ENCODE data around the gene TNIP3.
"Not testable (repeated sequence)": the region's sequence is repeated elsewhere in the genome, so short reads cannot be mapped to it uniquely, and the experiment has no call there.

The TNIP3 gene, protein sequence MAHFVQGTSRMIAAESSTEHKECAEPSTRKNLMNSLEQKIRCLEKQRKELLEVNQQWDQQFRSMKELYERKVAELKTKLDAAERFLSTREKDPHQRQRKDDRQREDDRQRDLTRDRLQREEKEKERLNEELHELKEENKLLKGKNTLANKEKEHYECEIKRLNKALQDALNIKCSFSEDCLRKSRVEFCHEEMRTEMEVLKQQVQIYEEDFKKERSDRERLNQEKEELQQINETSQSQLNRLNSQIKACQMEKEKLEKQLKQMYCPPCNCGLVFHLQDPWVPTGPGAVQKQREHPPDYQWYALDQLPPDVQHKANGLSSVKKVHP

GRCh38 chr4:121164291-121164690 is at the start of gene TNIP3:
TSS of gene TNIP3 (minus strand) at chr4:121164321. CDS start at chr4:121164125, 196 bp downstream.
- Mint-ChIP-seq H3K9me3 (no peaks in the 10 kb centered on the region), H3K4me1 (peaks cover 38% of the 10 kb centered on the region), H3K27me3 (no peaks in the 10 kb centered on the region), H3K27ac (no peak within 1 kb of the TSS), H3K4me3 (no peak within 1 kb of the TSS), H3K36me3 (ENCODE audit: low read depth) (no peaks in the 10 kb centered on the region)
- ATAC-seq, result no peak
- DNase-seq, result no peak

GRCh38 chr4:121212806-121213205 is 48.7 kb upstream of the TNIP3 start:
- DNase-seq, result no peak
- H3K27ac Mint-ChIP-seq, result no peak overlapping the region
- no peak for ATAC-seq
- peaks cover 6% of the 10 kb centered on the region for H3K4me1 Mint-ChIP-seq
- H3K36me3 Mint-ChIP-seq (ENCODE audit: low read depth), result no peaks in the 10 kb centered on the region
- no peaks in the 10 kb centered on the region for H3K9me3 Mint-ChIP-seq
- no peaks in the 10 kb centered on the region for H3K27me3 Mint-ChIP-seq
- no peak overlapping the region for H3K4me3 Mint-ChIP-seq

- H3K27me3 Mint-ChIP-seq, result no peaks in the 10 kb centered on the region
- peaks cover 7% of the 10 kb centered on the region for H3K9me3 Mint-ChIP-seq
- no peak overlapping the region for H3K27ac Mint-ChIP-seq
- H3K4me3 Mint-ChIP-seq, result no peak overlapping the region
- ATAC-seq (no peak), DNase-seq (no peak)
- peaks cover 5% of the 10 kb centered on the region for H3K4me1 Mint-ChIP-seq
- no peaks in the 10 kb centered on the region for H3K36me3 Mint-ChIP-seq (ENCODE audit: low read depth)
Measured at GRCh38 chr4:121209171-121209570, 45.0 kb upstream of the TNIP3 start.

DNA sequence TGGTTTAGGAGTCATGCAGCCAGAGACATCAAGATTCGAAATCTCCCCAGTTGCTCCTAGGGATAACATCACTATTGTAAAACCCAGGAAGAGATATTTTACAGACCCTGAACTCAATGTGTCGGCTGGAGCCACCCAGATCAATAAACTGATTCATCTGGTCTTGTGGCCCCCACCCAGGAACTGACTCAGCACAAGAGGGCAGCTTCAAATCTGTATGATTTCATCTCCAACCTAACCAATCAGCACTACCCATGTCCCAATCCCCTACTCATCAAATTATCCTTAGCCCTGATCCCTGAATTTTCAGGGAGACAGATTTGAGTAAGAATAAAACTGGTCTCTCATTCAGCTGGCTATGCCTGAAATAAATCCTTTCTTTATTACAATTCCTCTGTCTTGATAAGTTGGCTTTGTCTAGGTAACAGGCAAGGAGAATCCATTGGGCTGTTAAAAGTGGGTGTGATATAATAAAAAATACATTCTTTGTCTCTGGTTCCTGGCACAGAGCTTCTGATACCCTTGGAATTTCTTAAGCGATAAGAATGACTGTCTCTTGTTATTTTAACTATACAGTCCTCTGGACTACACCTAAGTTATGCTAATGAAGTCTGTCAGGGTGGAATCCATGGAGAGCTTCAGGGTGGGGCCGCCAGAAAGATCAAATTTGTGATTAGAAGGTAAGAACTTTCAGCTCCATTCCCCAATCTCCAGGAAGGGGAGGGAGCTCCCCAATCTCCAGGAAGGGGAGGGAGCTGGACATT is 44.3 kb upstream of the TNIP3 start:
- no peaks in the 10 kb centered on the region for H3K36me3 Mint-ChIP-seq (ENCODE audit: low read depth)
- H3K27ac Mint-ChIP-seq, result no peak overlapping the region
- H3K4me3 Mint-ChIP-seq, result no peak overlapping the region
- ATAC-seq (no peak), DNase-seq (no peak)
- peaks cover 7% of the 10 kb centered on the region for H3K9me3 Mint-ChIP-seq
- H3K4me1 Mint-ChIP-seq, result peaks cover 2% of the 10 kb centered on the region
- no peaks in the 10 kb centered on the region for H3K27me3 Mint-ChIP-seq

DNA sequence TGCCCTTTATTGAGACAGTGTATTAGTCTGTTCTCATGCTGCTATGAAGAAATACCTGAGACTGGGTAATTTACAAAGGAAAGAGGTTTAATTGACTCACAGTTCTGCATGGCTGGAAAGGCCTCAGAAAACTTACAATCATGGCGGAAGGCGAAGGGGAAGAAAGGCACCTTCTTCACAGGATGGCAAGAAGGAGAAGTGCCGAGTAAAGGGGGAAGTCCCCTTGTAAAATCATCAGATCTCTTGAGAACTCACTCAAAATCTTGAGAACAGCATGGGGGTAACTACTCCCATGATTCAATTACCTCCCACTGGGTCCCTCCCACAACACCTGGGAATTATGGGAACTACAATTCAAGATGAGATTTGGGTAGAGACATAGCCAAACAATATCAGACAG is 41.7 kb upstream of the TNIP3 start:
- not testable (repeated sequence) for ATAC-seq; DNase-seq; H3K27ac Mint-ChIP-seq; H3K4me1 Mint-ChIP-seq; H3K27me3 Mint-ChIP-seq; H3K9me3 Mint-ChIP-seq; H3K36me3 Mint-ChIP-seq (ENCODE audit: low read depth); H3K4me3 Mint-ChIP-seq

DNA sequence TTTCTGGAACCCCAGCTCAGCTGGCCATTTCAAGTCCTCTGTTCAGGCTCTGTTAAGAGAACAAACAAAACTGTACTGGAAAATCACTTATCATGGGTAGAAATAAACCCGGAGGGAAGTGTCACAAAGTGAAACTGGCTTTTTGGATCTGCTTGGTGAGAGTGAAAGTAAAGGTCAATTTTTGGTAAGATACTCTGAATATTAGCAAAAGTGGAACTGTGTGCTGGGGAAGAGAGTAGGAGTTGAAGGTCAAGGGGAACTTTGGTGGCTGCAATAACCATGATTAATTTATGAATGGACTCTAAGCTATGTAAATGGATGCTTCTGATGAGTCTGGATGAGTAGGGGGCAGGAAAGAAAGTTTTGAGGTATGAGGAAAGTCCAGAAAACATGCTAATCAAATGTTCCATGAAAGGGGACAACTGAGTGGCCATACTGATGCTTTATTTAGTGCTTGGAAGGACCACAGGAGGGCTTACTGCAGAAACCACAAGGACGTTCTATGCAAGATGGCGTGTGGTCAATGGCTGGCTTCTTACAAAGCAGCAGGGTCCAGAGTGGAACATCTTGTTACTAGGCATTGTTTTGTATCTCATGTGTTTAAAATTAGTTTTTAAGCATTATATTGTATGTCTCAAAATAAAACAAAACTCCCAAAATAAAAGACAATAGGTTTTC is 36.8 kb upstream of the TNIP3 start:
- DNase-seq (no peak), ATAC-seq (peak; percentile 42)
- Mint-ChIP-seq H3K27ac (peak overlapping the region; percentile 40), H3K36me3 (ENCODE audit: low read depth) (no peaks in the 10 kb centered on the region), H3K4me1 (peaks cover 27% of the 10 kb centered on the region), H3K9me3 (peaks cover 6% of the 10 kb centered on the region), H3K4me3 (peak overlapping the region; percentile 32), H3K27me3 (no peaks in the 10 kb centered on the region)

GRCh38 chr4:121199742-121200561 is 35.8 kb upstream of the TNIP3 start:
- H3K9me3 Mint-ChIP-seq, result no peaks in the 10 kb centered on the region

DNA sequence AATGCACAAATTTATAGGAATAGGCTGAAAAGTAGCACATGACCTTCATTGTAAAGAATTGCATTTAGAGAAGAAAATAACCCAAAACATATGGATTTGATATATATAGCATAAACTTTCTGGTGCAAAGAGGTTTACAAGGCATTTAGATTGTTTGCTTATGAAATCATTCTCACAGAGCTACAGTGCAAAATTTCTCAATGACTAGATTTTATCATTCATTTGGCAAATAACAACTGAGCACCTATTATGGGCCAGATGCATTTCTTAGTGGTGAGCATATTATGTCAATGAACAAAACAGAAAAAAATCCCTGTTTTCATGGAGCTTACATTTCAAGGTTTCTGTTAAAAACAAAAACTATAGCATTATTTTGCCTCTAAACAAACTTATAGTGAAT is 34.1 kb upstream of the TNIP3 start:
- no peak overlapping the region for H3K27ac Mint-ChIP-seq
- no peaks in the 10 kb centered on the region for H3K9me3 Mint-ChIP-seq
- peaks cover 25% of the 10 kb centered on the region for H3K4me1 Mint-ChIP-seq
- ATAC-seq, result no peak
- no peak for DNase-seq
- H3K36me3 Mint-ChIP-seq (ENCODE audit: low read depth), result no peaks in the 10 kb centered on the region
- no peak overlapping the region for H3K4me3 Mint-ChIP-seq
- no peaks in the 10 kb centered on the region for H3K27me3 Mint-ChIP-seq

More at GRCh38 chr4:121199742-121200561, 35.8 kb upstream of the TNIP3 start:
- peak; percentile 85 for ATAC-seq
- H3K36me3 Mint-ChIP-seq (ENCODE audit: low read depth), result no peaks in the 10 kb centered on the region
- peak overlapping the region; percentile 40 for H3K27ac Mint-ChIP-seq
- DNase-seq, result no peak
- H3K4me3 Mint-ChIP-seq, result peak overlapping the region; percentile 7
- peaks cover 25% of the 10 kb centered on the region for H3K4me1 Mint-ChIP-seq
- H3K27me3 Mint-ChIP-seq, result no peaks in the 10 kb centered on the region

- ATAC-seq, result no peak
- Mint-ChIP-seq H3K27me3 (no peaks in the 10 kb centered on the region), H3K36me3 (ENCODE audit: low read depth) (no peaks in the 10 kb centered on the region), H3K9me3 (no peaks in the 10 kb centered on the region), H3K27ac (no peak overlapping the region), H3K4me3 (no peak overlapping the region), H3K4me1 (peaks cover 38% of the 10 kb centered on the region)
- DNase-seq, result no peak
Measured at GRCh38 chr4:121195649-121196048, 31.5 kb upstream of the TNIP3 start.

DNA sequence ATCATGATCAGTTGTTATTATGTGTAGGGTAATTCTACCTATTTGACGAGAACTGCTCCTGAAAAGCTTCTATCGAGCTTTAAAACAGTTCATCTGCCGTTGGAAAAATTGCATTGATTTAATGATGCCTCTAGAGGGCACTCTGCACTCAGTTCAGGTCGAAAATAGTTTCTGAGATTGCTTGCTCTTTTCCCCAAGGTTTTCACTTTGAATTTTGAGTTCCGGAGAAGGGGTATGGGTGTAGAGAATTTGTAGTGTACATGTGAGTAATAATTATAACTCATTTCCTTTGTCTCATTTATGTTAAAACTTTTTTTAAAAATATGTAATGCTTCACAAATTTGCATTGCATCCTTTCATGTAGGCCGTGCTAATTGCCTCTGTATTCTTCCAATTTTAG is 28.4 kb upstream of the TNIP3 start:
- no peaks in the 10 kb centered on the region for H3K36me3 Mint-ChIP-seq (ENCODE audit: low read depth)
- H3K27ac Mint-ChIP-seq, result no peak overlapping the region
- no peaks in the 10 kb centered on the region for H3K27me3 Mint-ChIP-seq
- peaks cover 44% of the 10 kb centered on the region for H3K4me1 Mint-ChIP-seq
- DNase-seq (no peak), ATAC-seq (no peak)
- H3K4me3 Mint-ChIP-seq, result peak overlapping the region; percentile 45
- H3K9me3 Mint-ChIP-seq, result no peaks in the 10 kb centered on the region

DNA sequence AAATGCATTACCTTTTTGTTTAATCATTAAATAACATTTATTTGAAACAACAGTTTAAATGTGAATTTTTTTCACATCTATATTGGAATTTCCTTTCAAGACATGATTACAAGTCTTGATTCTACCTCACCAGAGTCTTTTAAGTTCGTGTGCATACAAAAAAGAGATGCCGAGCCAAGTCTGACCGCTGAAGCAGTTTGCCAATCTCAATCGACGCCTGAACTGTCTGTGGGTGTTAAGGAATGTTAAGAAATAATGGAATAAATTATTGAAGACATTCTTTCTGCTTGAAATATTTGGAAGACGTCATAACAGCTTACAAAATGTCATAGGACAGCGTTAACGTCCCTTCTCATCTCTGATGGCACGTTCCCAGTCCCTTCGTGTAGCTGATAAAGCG is 27.9 kb upstream of the TNIP3 start:
- no peak for DNase-seq
- peaks cover 47% of the 10 kb centered on the region for H3K4me1 Mint-ChIP-seq
- peak overlapping the region; percentile 45 for H3K4me3 Mint-ChIP-seq
- H3K9me3 Mint-ChIP-seq, result no peaks in the 10 kb centered on the region
- no peaks in the 10 kb centered on the region for H3K36me3 Mint-ChIP-seq (ENCODE audit: low read depth)
- H3K27ac Mint-ChIP-seq, result no peak overlapping the region
- ATAC-seq, result no peak
- no peaks in the 10 kb centered on the region for H3K27me3 Mint-ChIP-seq

GRCh38 chr4:121191361-121191760 is 27.2 kb upstream of the TNIP3 start:
- peaks cover 47% of the 10 kb centered on the region for H3K4me1 Mint-ChIP-seq
- H3K4me3 Mint-ChIP-seq, result no peak overlapping the region
- no peak overlapping the region for H3K27ac Mint-ChIP-seq
- H3K9me3 Mint-ChIP-seq, result no peaks in the 10 kb centered on the region
- ATAC-seq (no peak), DNase-seq (no peak)
- H3K36me3 Mint-ChIP-seq (ENCODE audit: low read depth), result no peaks in the 10 kb centered on the region
- H3K27me3 Mint-ChIP-seq, result no peaks in the 10 kb centered on the region

GRCh38 chr4:121190389-121190788 is 26.3 kb upstream of the TNIP3 start:
- ATAC-seq, result no peak
- H3K4me3 Mint-ChIP-seq, result no peak overlapping the region
- H3K9me3 Mint-ChIP-seq, result no peaks in the 10 kb centered on the region
- peaks cover 51% of the 10 kb centered on the region for H3K4me1 Mint-ChIP-seq
- DNase-seq, result no peak
- no peaks in the 10 kb centered on the region for H3K27me3 Mint-ChIP-seq
- H3K27ac Mint-ChIP-seq, result peak overlapping the region; percentile 70
- H3K36me3 Mint-ChIP-seq (ENCODE audit: low read depth), result no peaks in the 10 kb centered on the region

Data from activated naive CD8-positive, alpha-beta T cell treated with anti-CD3 and anti-CD28 coated beads, Interleukin-2, amount 50 U/mL, for 24 hours (primary cell).